DOHH2 (cell line): ENCODE results near the gene CCDC138.

Experiments
- H3F3A ChIP-seq: fragments of 200-600 bp; sonication (generic), shearing (Covaris generic); 2 replicates; pipeline ENCODE4 v1.6.0; 2016; ENCODE audit warnings: antibody characterized with exemption, mild to moderate bottlenecking; ENCODE audit not compliant: control insufficient read depth, insufficient read depth
- H3K27ac ChIP-seq: fragments of 200-600 bp; sonication (generic); 2 replicates; pipeline ENCODE4 v1.5.1; 2014; ENCODE audit warnings: low read depth, mild to moderate bottlenecking, low read length, moderate library complexity
- H3K27me3 ChIP-seq: fragments of 200-600 bp; sonication (generic); 2 replicates; pipeline ENCODE4 v1.6.1; 2014; ENCODE audit warnings: mild to moderate bottlenecking, low read length, mixed read lengths; ENCODE audit not compliant: control insufficient read depth
- H3K36me3 ChIP-seq: fragments of 200-600 bp; sonication (generic); 2 replicates; pipeline ENCODE4 v1.6.1; 2014; ENCODE audit warnings: mild to moderate bottlenecking, low read length, moderate library complexity, mixed read lengths; ENCODE audit not compliant: control insufficient read depth
- H3K4me1 ChIP-seq: fragments of 200-600 bp; sonication (generic); 2 replicates; pipeline ENCODE4 v1.6.1; 2014; ENCODE audit warnings: mild to moderate bottlenecking, low read length, mixed read lengths; ENCODE audit not compliant: control insufficient read depth
- H3K4me2 ChIP-seq: fragments of 200-600 bp; sonication (generic); 2 replicates; pipeline ENCODE4 v1.6.0; 2014; ENCODE audit warnings: mild to moderate bottlenecking, low read length, moderate library complexity
- H3K4me3 ChIP-seq: fragments of 200-600 bp; sonication (generic); 2 replicates; pipeline ENCODE4 v1.5.1; 2014; ENCODE audit warnings: mild to moderate bottlenecking, low read length, mixed read lengths
- H3K79me2 ChIP-seq: fragments of 200-600 bp; sonication (generic); 2 replicates; pipeline ENCODE4 v1.6.1; 2014; ENCODE audit warnings: mild to moderate bottlenecking, low read length, mixed read lengths; ENCODE audit not compliant: control insufficient read depth
- H3K9me2 ChIP-seq: fragments of 200-600 bp; sonication (generic); replicated peaks from 2 replicates; pipeline ENCODE4 v1.6.1; 2014; ENCODE audit warnings: mild to moderate bottlenecking, low read length, mixed read lengths; ENCODE audit not compliant: control insufficient read depth
- H3K9me3 ChIP-seq: fragments of 200-600 bp; sonication (generic); 2 replicates; pipeline ENCODE4 v1.6.1; 2014; ENCODE audit warnings: antibody characterized with exemption, low read length, mixed read lengths; ENCODE audit not compliant: control insufficient read depth, insufficient read depth
- H4K20me1 ChIP-seq: fragments of 200-600 bp; sonication (generic); 2 replicates; pipeline ENCODE4 v1.6.0; 2014; ENCODE audit warnings: low read depth, mild to moderate bottlenecking, antibody characterized with exemption, low read length, moderate library complexity; ENCODE audit not compliant: control insufficient read depth, insufficient read depth
- EZH2phosphoT487 ChIP-seq: fragments of 200-600 bp; sonication (generic); IDR thresholded peaks from 2 replicates; pipeline ENCODE4 v1.6.1; 2017; ENCODE audit warnings: borderline replicate concordance, mild to moderate bottlenecking, antibody characterized with exemption, low read length, moderate library complexity, mixed read lengths
- TF ChIP-seq, protein P1 (sequence below): fragments of 200-600 bp; sonication (generic); IDR thresholded peaks from one replicate; pipeline ENCODE4 v1.5.1; 2014; ENCODE audit warnings: antibody characterized with exemption, mild to moderate bottlenecking, low read depth, low read length; ENCODE audit not compliant: poor library complexity, severe bottlenecking

The CCDC138 gene

GRCh38 chr2:108904680-108905079 lies 118.1 kb downstream of the CCDC138 start:
- no peak overlapping the region for H3K27ac ChIP-seq

GRCh38 chr2:108905176-108905575 lies 118.6 kb downstream of the CCDC138 start:
- no peaks in the 10 kb centered on the region for H3K4me1 ChIP-seq
- H3K79me2 ChIP-seq: no peaks in the 10 kb centered on the region
- H3K9me2 ChIP-seq: no peaks in the 10 kb centered on the region
- H4K20me1 ChIP-seq: no peaks in the 10 kb centered on the region
- H3K9me3 ChIP-seq: no peaks in the 10 kb centered on the region
- H3K27me3 ChIP-seq: 0 out of 2 replicates have a peak, but pooled peaks cover 2% of the 10 kb centered on the region
- TF ChIP-seq EZH2phosphoT487: no peak
- TF ChIP-seq, protein P1, sequence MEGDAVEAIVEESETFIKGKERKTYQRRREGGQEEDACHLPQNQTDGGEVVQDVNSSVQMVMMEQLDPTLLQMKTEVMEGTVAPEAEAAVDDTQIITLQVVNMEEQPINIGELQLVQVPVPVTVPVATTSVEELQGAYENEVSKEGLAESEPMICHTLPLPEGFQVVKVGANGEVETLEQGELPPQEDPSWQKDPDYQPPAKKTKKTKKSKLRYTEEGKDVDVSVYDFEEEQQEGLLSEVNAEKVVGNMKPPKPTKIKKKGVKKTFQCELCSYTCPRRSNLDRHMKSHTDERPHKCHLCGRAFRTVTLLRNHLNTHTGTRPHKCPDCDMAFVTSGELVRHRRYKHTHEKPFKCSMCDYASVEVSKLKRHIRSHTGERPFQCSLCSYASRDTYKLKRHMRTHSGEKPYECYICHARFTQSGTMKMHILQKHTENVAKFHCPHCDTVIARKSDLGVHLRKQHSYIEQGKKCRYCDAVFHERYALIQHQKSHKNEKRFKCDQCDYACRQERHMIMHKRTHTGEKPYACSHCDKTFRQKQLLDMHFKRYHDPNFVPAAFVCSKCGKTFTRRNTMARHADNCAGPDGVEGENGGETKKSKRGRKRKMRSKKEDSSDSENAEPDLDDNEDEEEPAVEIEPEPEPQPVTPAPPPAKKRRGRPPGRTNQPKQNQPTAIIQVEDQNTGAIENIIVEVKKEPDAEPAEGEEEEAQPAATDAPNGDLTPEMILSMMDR: no peak
- no peaks in the 10 kb centered on the region for H3K36me3 ChIP-seq
- no peak overlapping the region for H3K4me2 ChIP-seq
- no peaks in the 10 kb centered on the region for H3F3A ChIP-seq
- no peak overlapping the region for H3K27ac ChIP-seq
- no peak overlapping the region for H3K4me3 ChIP-seq

More at GRCh38 chr2:108904680-108905079, 118.1 kb downstream of the CCDC138 start:
- Histone ChIP-seq H3K4me1 (no peaks in the 10 kb centered on the region), H3K27me3 (0 out of 2 replicates have a peak, but pooled peaks cover 2% of the 10 kb centered on the region), H3F3A (no peaks in the 10 kb centered on the region), H3K79me2 (no peaks in the 10 kb centered on the region), H3K9me2 (no peaks in the 10 kb centered on the region), H4K20me1 (no peaks in the 10 kb centered on the region), H3K4me2 (no peak overlapping the region), H3K36me3 (no peaks in the 10 kb centered on the region), H3K4me3 (no peak overlapping the region), H3K9me3 (no peaks in the 10 kb centered on the region)
- TF ChIP-seq, protein P1: no peak
- TF ChIP-seq EZH2phosphoT487: no peak

DNA sequence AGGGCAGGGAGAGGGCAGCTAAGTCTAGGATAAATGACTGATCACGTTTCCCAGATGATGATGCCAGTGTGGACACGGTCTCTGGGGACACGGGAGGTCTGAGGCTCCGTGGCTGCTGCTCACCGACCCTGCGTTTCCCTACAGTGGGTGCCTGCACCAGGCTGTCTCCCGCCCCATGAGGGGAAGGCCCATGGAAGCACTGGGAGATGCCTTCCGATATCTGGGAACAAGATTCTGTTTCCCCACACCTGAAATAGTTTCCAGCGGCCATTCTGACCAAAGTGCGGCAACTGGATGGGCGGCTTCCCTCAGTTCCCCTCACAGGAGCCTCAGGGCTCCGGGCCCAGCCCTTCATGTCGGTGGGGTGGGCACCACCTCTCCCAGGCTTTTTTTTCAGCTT lies 119.3 kb downstream of the CCDC138 start:
- no peaks in the 10 kb centered on the region for H3K36me3 ChIP-seq
- H3K4me3 ChIP-seq: no peak overlapping the region
- TF ChIP-seq, protein P1: no peak
- no peak for TF ChIP-seq EZH2phosphoT487
- H3K4me1 ChIP-seq: no peaks in the 10 kb centered on the region
- H3K27me3 ChIP-seq: no peaks in the 10 kb centered on the region
- no peaks in the 10 kb centered on the region for H3K9me3 ChIP-seq
- H3F3A ChIP-seq: no peaks in the 10 kb centered on the region
- H3K27ac ChIP-seq: no peak overlapping the region
- no peaks in the 10 kb centered on the region for H3K79me2 ChIP-seq
- H4K20me1 ChIP-seq: no peaks in the 10 kb centered on the region
- H3K4me2 ChIP-seq: no peak overlapping the region
- no peaks in the 10 kb centered on the region for H3K9me2 ChIP-seq
